GM18502 (cell line): ENCODE results near the gene SUGCT.
"Not testable (repeated sequence)": the region's sequence is repeated elsewhere in the genome, so short reads cannot be mapped to it uniquely, and the experiment has no call there.

Experiments
- ATAC-seq: cut with Tn5 transposase; IDR thresholded peaks from one replicate; pipeline ENCODE4 v1.9.1; 2021; ENCODE audit warnings: mild to moderate bottlenecking; ENCODE audit not compliant: unreplicated experiment, poor library complexity

Gene SUGCT

GRCh38 chr7:40597517-40597916 lies 462.7 kb downstream of the SUGCT start:
- no peak for ATAC-seq

- ATAC-seq = no peak
Measured at GRCh38 chr7:40598915-40599314, 464.1 kb downstream of the SUGCT start.

- no peak for ATAC-seq
Measured at GRCh38 chr7:40599836-40600235, 465.0 kb downstream of the SUGCT start.

GRCh38 chr7:40602351-40602750 lies 467.5 kb downstream of the SUGCT start:
- not testable (repeated sequence) for ATAC-seq

GRCh38 chr7:40604601-40605438 lies 470.0 kb downstream of the SUGCT start:
- peak; percentile 93 for ATAC-seq

- ATAC-seq = no peak
Measured at GRCh38 chr7:40608321-40609075, 473.7 kb downstream of the SUGCT start.

- no peak for ATAC-seq
Measured at GRCh38 chr7:40610461-40610860, 475.7 kb downstream of the SUGCT start.

- ATAC-seq = no peak
Measured at GRCh38 chr7:40611095-40611871, 476.5 kb downstream of the SUGCT start.

- ATAC-seq = no peak
Measured at GRCh38 chr7:40612298-40612697, 477.5 kb downstream of the SUGCT start.

- no peak for ATAC-seq
Measured at GRCh38 chr7:40619647-40620046, 484.8 kb downstream of the SUGCT start.

- ATAC-seq = no peak
Measured at GRCh38 chr7:40621592-40621998, 486.8 kb downstream of the SUGCT start.

GRCh38 chr7:40622941-40623501 lies 488.2 kb downstream of the SUGCT start:
- ATAC-seq = no peak

GRCh38 chr7:40623863-40624262 lies 489.1 kb downstream of the SUGCT start:
- ATAC-seq = no peak

- ATAC-seq = not testable (repeated sequence)
Measured at GRCh38 chr7:40627361-40627760, 492.6 kb downstream of the SUGCT start.

GRCh38 chr7:40629891-40630290 lies 495.1 kb downstream of the SUGCT start:
- ATAC-seq = no peak

GRCh38 chr7:40634118-40634517 lies 499.3 kb downstream of the SUGCT start:
- no peak for ATAC-seq

- ATAC-seq = no peak
Measured at GRCh38 chr7:40638545-40639320, 503.9 kb downstream of the SUGCT start.

GRCh38 chr7:40640566-40640965 lies 505.8 kb downstream of the SUGCT start:
- no peak for ATAC-seq

GRCh38 chr7:40641701-40642100 lies 506.9 kb downstream of the SUGCT start:
- ATAC-seq = no peak

GRCh38 chr7:40643664-40644063 lies 508.9 kb downstream of the SUGCT start:
- no peak for ATAC-seq
